ENCODE data around the gene DDX51.

DDX51 gene

GRCh38 chr12:132179431-132180362 is 35.6 kb upstream of the DDX51 start:
- TF ChIP-seq EZH2phosphoT487 (IDR thresholded peaks at IDR 0.05; ENCODE audit: borderline replicate concordance) (no peak), CTCF (conservative IDR thresholded peaks at IDR 0.05; ENCODE audit: low read length) (no peak)
- H3K27me3 ChIP-seq (ENCODE audit: insufficient read depth, low read length, poor library complexity, severe bottlenecking), result no peaks in the 10 kb centered on the region
- peaks cover 17% of the 10 kb centered on the region for H3K4me1 ChIP-seq (ENCODE audit: insufficient read depth, low read length, poor library complexity, severe bottlenecking)
- peak overlapping the region; percentile 79 for H3K4me2 ChIP-seq (ENCODE audit: low read depth, low read length, poor library complexity, severe bottlenecking)
- no peak overlapping the region for H2AFZ ChIP-seq (ENCODE audit: low read length)
- H3K4me3 ChIP-seq (ENCODE audit: low read length, poor library complexity, severe bottlenecking), result peak overlapping the region; percentile 62
- no peaks in the 10 kb centered on the region for H3K9me3 ChIP-seq (ENCODE audit: insufficient read depth, low read depth, low read length)
- no peaks in the 10 kb centered on the region for H3K9me2 ChIP-seq (replicated peaks; ENCODE audit: low read depth, low read length)
- H3F3A ChIP-seq (ENCODE audit: low read depth), result no peaks in the 10 kb centered on the region
- H3K79me2 ChIP-seq (ENCODE audit: insufficient read depth, low read length), result no peaks in the 10 kb centered on the region
- H3K36me3 ChIP-seq (ENCODE audit: insufficient read depth, low read length), result no peaks in the 10 kb centered on the region
- H4K20me1 ChIP-seq (ENCODE audit: insufficient read depth, low read length, poor library complexity, severe bottlenecking), result no peaks in the 10 kb centered on the region
- no peak overlapping the region for H3K9ac ChIP-seq (ENCODE audit: low read depth, low read length, poor library complexity, severe bottlenecking)

- Histone ChIP-seq H3K4me2 (ENCODE audit: low read depth, low read length, poor library complexity, severe bottlenecking) (peak overlapping the region; percentile 79), H3K9me2 (replicated peaks; ENCODE audit: low read depth, low read length) (no peaks in the 10 kb centered on the region), H3K27me3 (ENCODE audit: insufficient read depth, low read length, poor library complexity, severe bottlenecking) (no peaks in the 10 kb centered on the region), H2AFZ (ENCODE audit: low read length) (peak overlapping the region; percentile 83), H3K9me3 (ENCODE audit: insufficient read depth, low read depth, low read length) (no peaks in the 10 kb centered on the region), H3K4me1 (ENCODE audit: insufficient read depth, low read length, poor library complexity, severe bottlenecking) (peaks cover 17% of the 10 kb centered on the region), H3K79me2 (ENCODE audit: insufficient read depth, low read length) (no peaks in the 10 kb centered on the region), H3K36me3 (ENCODE audit: insufficient read depth, low read length) (no peaks in the 10 kb centered on the region), H3F3A (ENCODE audit: low read depth) (no peaks in the 10 kb centered on the region), H3K4me3 (ENCODE audit: low read length, poor library complexity, severe bottlenecking) (peak overlapping the region; percentile 62), H4K20me1 (ENCODE audit: insufficient read depth, low read length, poor library complexity, severe bottlenecking) (no peaks in the 10 kb centered on the region), H3K9ac (ENCODE audit: low read depth, low read length, poor library complexity, severe bottlenecking) (peak overlapping the region; percentile 7)
- no peak for TF ChIP-seq EZH2phosphoT487 (IDR thresholded peaks at IDR 0.05; ENCODE audit: borderline replicate concordance)
Observed at GRCh38 chr12:132178801-132179401, 34.8 kb upstream of the DDX51 start.

DNA sequence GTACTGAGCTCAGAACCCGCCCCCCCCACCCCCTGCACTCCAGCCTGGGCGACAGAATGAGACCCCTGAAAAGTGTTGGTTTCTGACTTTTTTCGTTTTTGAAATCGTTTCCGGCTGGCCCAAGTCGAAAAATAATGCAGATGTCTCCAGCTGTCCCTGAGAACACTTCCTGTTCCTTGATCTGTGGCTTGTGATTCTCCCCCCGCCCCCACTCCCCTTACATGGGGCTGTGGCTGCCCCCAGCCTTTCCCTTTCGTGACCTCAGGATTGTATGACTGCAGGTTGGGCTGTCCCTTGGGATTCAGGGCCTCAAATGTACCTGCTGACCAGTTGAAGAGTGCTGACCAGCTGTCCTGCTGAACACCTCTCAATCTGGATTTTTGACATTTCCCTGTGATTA is 34.2 kb upstream of the DDX51 start:
- no peaks in the 10 kb centered on the region for H3F3A ChIP-seq (ENCODE audit: low read depth)
- H4K20me1 ChIP-seq (ENCODE audit: insufficient read depth, low read length, poor library complexity, severe bottlenecking), result no peaks in the 10 kb centered on the region
- peak overlapping the region; percentile 7 for H3K9ac ChIP-seq (ENCODE audit: low read depth, low read length, poor library complexity, severe bottlenecking)
- no peaks in the 10 kb centered on the region for H3K36me3 ChIP-seq (ENCODE audit: insufficient read depth, low read length)
- H3K27me3 ChIP-seq (ENCODE audit: insufficient read depth, low read length, poor library complexity, severe bottlenecking), result no peaks in the 10 kb centered on the region
- no peaks in the 10 kb centered on the region for H3K9me2 ChIP-seq (replicated peaks; ENCODE audit: low read depth, low read length)
- no peaks in the 10 kb centered on the region for H3K79me2 ChIP-seq (ENCODE audit: insufficient read depth, low read length)
- H3K9me3 ChIP-seq (ENCODE audit: insufficient read depth, low read depth, low read length), result no peaks in the 10 kb centered on the region
- H3K4me2 ChIP-seq (ENCODE audit: low read depth, low read length, poor library complexity, severe bottlenecking), result peak overlapping the region; percentile 79
- H3K4me1 ChIP-seq (ENCODE audit: insufficient read depth, low read length, poor library complexity, severe bottlenecking), result peaks cover 17% of the 10 kb centered on the region
- TF ChIP-seq EZH2phosphoT487 (IDR thresholded peaks at IDR 0.05; ENCODE audit: borderline replicate concordance) (no peak), CTCF (conservative IDR thresholded peaks at IDR 0.05; ENCODE audit: low read length) (no peak)
- peak overlapping the region; percentile 62 for H3K4me3 ChIP-seq (ENCODE audit: low read length, poor library complexity, severe bottlenecking)
- no peak overlapping the region for H2AFZ ChIP-seq (ENCODE audit: low read length)
